HCT116 (cell line): ENCODE results near the gene VEZF1.

Experiments
- JUND ChIP-seq: IDR thresholded peaks from 2 replicates; pipeline ENCODE4 v1.6.1; 2012
- POLR2A ChIP-seq: IDR thresholded peaks from 2 replicates; pipeline ENCODE4 v1.7.0; 2011; ENCODE audit warnings: borderline replicate concordance; ENCODE audit not compliant: insufficient read depth, insufficient read length; ENCODE audit errors: extremely low read depth

- TF ChIP-seq JUND (no peak), POLR2A (no peak)
Measured at GRCh38 chr17:57993471-57994365, 5.7 kb upstream of the VEZF1 start.
